Ureter (tissue), 1 donor: Measurements from ENCODE around the gene CPSF6. TPM values are rescaled to one million over a fixed set of nuclear protein-coding genes. Genes with fewer than 3 reads are reported as not detected.
A peak's percentile ranks its signal among the peaks of the same experiment; 100 is the strongest.
"Not testable (repeated sequence)": the region's sequence is repeated elsewhere in the genome, so short reads cannot be mapped to it uniquely, and the experiment has no call there.

Experiments
- DNase-seq: peaks from one replicate; pipeline ENCODE4 v3.0.0-alpha.2; 2020; ENCODE audit warnings: low spot score
- total RNA-seq: library from RNA; stranded (reverse); gene quantifications from one replicate; pipeline ENCODE4 v1.2.4, GENCODE V29; 2023
- donor health status: DM: yes; HTN: yes; CAD: no.

CPSF6 gene
- total RNA-seq, 1 donor from 2014 or later, result 94.0 TPM

DNA sequence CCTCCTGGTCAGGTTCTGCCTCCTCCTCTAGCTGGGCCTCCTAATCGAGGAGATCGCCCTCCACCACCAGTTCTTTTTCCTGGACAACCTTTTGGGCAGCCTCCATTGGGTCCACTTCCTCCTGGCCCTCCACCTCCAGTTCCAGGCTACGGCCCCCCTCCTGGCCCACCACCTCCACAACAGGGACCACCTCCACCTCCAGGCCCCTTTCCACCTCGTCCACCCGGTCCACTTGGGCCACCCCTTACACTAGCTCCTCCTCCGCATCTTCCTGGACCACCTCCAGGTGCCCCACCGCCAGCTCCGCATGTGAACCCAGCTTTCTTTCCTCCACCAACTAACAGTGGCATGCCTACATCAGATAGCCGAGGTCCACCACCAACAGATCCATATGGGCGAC, 19.3 kb downstream of the CPSF6 start:
- DNase-seq, result no peak

DNA sequence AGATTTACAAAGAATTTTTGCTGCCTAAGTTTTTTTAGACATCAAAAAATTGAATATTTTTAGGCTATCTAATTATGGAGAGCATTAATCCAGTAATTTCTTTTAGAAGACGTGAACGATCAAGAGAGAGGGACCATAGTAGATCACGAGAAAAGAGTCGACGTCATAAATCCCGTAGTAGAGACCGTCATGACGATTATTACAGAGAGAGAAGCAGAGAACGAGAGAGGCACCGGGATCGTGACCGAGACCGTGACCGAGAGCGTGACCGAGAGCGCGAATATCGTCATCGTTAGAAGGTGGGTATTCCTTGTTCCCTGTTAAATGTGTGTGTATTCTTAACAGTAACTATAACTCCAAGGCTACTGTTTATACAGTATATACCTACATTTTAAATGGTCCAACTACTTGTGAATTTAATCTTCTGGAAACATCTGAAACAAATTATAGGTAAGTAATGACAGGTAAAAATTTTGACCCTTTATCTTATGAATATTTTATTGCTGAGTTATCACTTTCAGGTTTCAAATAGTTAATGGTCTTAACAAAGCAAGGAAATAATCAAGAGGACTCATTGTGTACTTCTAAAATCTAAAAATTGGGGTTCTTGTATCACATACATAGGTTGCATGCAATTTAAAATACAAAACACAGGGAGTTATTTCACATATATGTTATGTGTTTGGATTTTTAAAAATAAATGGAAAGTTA, 23.1 kb downstream of the CPSF6 start:
- no peak for DNase-seq

DNA sequence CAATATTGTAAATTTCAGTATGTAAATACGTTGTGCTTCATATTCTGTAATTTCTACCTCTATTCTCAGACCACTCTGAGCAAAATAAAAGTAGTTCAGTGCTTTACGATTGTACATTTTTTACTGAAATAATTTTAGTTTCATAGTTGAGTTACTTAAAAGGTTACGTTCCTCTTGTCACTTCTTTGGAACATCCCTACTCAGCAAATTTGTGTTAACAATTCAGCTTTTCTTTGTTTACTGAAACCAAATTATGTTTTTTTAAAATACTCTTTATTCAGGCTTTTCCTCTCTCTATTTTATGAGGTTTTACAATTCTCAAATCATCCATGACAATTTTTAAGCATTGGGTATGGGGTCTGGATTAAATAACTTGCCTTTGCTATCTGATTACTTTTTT, 25.8 kb downstream of the CPSF6 start:
- DNase-seq, result no peak

DNA sequence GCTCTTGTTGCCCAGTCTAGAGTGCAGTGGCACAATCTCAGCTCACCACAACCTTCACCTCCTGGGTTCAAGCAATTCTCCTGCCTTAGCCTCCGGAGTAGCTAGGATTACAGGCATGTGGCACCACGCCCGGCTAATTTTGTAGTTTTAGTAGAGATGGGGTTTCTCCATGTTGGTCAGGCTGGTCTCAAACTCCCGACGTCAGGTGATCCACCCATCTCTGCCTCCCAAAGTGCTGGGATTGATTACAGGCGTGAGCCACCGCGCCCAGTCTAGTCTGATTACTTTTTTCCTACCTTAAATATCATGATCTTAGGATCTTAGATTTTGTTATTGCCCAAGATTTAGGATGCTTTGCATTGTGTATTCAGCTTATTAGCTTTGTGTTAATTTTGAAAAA, 26.3 kb downstream of the CPSF6 start:
- not testable (repeated sequence) for DNase-seq

DNA sequence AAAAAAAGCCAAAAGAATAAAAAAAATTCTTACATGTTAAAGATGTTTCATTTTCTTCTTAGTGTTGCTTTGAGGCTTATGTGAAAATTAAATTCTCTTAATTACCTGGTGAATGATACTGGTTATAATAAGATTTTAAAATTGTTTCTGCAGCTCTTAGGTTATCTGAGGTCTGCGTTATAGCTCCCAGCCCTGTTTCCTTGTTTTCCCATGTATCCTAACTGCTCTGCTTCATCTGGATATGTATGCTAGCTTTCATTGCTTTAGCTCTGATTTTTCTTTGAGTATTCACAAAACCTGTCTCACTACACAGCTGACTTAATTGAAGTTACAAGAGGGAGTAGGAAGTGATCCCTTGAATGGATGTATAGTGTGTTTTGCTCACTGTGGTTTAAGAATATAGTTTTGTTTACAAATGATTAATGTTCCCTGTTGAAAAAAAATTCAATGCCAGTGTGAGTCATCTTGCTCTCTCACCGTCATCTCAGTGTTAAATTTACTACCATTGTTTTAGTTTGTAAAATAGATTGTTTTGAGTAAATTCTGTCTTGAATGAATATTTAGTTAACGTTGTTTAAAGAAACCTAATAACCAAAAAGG, 26.8 kb downstream of the CPSF6 start:
- DNase-seq, result no peak

DNA sequence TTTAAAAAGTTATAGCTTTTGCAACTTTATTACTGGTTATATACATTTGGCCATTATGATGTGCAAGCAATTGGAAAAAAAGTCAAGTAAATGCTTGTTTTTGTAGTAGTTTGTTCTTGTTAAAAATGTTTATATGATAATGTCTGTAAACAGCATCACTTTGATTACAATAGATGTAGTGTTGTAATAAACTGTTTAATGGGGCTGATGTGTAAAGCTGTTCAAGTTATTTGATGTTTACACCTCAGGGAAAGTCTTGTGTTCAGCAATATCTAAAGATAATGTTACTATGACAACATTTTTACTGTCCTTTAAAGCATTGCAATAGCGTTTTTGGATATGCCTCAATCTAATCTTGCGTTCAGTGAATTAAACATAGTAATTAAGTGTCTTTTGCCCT, 30.4 kb downstream of the CPSF6 start:
- no peak for DNase-seq

DNA sequence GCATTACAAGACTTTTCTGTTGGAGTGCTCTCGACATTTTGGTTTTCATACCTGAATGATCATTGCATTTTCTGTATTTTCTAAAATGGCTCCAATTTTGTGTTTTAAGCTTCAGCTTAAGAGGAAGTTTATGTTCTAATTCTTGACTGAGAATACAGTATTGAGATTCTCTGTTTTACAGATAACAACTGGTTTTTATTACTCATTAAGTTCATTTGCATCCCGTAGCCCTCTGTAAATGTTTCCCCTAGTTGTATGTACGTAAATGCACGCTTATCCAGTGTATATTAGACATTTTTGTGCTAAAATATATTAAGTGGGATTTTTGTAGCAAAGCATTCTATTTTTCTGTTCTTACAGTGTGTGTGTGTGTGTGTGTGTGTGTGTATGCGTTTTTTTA, 33.1 kb downstream of the CPSF6 start:
- DNase-seq, result no peak

DNA sequence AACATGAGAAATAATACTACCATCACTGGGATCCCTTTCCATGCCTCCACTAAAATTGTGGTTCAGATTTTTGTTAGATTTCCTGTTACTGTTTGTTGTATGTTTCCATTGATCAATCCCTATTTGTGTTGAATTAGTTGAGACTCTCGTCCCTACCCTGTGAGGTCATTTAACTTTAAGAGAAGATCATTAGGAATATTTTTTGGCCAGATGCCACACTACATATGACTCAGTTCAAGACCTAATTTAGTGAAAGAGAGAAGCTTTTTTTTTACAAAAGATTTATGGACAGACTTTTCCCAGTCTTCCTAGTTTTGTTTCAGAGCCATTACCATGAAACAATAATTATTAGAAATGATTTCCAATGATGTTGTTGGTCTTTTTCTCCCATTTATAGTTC, 35.5 kb downstream of the CPSF6 start:
- no peak for DNase-seq

DNA sequence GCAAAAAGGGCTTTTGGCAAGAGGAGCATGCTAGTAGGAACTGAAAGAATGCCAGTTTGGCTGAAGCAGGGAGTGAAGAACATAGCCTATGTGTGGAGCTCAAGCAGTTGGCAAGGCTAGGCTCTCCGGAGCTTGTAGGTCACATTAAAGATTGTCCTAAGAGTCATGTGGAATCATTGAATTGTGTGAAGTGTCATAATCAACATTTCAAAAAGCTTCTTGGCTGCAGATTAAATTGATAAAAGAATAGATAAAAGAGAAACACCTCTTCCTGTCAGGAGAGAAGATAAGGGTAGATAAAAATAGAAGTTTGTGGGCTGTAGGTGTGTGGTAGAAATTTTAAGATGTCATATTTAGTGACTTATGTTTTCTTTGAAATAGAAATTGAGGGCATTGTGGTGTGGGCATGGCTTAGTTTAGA, 36.1 kb downstream of the CPSF6 start:
- DNase-seq, result no peak

DNA sequence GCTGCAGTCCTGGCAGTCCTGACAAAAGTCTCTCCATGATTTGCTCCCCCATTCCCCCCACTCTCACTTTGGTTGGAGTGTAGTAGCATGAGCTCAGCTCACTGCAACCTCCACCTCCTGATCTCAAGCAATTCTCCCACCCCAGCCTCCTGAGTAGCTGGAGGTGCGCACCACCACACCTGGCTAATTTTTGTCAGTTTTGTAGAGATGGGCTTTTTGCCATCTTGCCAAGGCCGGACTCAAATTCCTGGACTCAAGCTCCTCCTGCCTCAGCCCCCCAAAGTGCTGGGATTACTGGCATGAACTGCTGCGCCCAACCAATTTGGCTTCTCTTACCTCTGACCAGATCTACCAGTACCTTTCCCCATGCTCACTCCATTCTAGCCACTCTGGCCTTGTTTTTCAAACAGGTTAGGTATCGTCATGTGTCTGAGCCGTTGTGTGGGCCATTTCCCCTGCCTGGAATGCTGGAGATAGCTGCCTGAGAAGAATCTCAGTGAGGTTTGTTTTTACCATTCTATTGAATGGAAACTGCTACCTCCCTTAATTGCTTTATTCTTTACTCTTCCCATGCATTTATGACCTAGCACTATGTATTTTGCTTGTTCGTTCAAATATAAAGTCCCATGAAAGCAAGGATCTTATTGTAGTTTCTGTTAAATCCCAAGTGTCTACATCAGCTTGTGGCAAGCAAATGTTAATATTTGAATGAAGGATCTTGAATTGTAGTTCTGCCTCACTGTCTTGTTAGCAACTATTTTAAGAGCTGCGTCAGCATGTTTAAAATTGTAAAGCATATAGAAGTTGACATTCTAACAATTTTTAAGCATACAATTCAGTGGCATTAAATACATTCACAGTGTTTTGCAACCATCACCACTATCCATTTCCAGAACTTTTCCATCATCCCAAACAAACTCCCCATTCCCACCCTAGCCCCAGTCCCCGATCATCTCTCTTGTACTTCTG, 39.7 kb downstream of the CPSF6 start:
- DNase-seq, result no peak

DNA sequence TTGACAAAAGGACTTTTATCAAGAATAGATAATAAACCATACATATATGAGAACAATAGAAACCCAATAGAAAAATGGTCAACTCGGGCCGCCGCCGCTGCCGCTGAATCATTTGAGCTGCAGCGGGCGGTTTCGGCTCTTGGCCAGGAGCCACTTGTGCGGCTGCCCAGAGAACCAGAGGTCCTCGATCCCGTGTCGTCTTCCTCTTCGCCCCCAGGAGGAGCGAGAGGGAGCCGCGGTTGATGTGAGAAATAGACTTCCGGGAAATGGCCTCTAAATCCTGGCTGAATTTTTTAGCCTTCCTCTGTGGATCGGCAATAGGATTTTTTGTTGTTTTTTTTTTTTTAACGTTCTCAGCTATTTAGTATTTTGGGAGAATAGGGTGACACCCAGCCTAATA, 44.8 kb downstream of the CPSF6 start:
- peak; percentile 66 for DNase-seq

DNA sequence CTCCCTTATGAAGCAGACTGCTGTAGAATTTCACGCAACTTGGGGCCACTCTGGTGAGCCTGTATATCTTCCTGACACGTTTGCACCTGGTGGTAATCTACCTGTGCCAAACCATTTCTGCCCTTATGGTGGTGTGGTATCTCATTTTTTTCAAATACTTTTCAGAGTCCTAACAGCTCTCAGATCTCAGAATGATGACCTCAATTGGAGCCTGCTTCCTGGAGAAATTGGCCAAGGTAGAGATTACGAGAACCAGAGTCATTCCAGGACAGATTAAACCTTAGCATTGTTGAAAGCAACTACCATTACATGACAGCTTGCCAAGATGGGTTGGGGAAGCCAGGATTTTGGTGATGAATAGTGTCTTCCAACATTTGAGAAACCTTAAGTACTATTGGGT, 48.2 kb downstream of the CPSF6 start:
- no peak for DNase-seq

DNA sequence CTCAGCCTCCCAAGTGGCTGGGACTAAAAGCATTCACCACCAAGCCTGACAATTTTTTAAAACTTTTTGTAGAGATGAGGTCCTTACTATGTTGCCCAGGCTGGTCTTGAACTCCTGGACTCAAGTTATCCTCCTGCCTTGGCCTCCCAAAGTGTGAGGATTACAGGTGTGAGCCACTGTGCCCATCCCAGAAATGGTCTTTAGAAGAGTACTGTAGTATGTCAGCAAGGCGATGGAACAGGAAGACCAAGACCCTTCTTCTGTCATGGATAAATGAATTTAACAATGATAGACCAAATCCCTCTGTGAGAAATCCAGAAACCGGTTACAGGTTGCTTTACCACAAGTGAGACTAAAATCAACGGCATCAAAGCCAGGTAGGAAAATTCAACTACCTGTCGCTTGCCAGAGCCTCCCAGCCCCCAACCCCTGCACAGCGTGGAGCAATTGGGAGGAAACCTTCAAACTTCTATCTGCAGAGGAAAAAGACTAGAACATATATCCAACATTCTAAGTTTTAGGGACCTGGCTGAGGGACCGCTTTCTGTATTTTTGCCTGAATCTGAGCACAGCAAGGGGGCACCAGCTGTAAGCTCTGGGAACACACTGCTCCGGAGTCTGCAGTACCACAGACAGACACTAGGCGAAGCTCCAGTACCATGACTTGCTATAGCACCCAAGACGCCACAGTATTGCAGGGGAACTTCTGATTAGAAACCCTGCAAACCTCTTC, 51.3 kb downstream of the CPSF6 start:
- peak; percentile 63 for DNase-seq

DNA sequence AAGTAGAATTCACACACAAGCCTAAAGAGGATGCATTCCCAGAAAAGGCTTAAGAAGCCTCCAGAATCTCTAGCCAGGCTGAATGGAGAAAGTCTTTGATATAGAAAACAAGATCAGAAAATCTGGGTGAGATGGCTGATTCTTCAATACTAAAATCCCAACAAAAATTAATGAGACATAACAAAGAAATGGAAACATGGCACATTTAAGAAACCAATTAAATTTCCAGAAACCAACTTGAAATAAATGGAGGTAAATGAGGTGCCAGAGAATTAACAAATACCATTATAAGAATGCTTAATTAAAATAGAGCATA, 51.9 kb downstream of the CPSF6 start:
- DNase-seq, result no peak

DNA sequence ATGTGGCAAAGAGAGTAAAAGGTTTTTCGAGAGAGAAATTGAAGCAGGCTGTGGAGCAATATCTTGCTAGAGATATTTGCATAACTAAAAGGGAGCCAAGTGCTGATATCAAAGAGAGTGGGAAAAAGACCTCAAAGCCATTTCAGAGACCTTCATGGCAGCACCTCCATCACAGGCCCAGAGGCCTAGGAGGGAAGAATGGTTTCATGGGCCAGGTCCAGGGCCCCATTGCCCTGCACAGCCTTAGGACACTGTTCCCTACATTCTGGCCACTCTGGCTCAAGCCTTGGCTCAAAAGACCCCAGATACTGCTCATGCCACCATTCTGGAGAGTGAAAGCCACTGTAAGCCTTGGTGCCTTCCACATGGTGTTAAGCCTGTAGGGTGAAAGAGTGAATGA, 58.8 kb downstream of the CPSF6 start:
- no peak for DNase-seq

DNA sequence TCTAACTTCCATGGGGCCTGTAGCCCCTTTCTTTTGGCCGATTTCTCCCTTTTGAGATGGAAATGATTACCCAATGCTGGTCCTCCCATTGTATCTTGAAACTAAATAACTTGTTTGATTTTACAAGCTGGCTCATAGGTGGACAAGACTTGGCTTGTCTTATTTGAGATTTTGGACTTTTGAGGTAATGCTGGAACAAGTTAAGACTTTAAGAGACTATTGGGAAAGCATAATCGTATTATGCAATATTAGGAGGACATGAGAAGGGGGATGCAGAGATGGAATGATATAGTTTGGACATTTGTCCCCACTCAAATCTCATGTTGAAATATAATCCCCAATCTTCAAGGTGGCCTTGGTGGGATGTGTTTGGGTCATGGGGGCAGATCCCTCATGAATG, 59.6 kb downstream of the CPSF6 start:
- no peak for DNase-seq

DNA sequence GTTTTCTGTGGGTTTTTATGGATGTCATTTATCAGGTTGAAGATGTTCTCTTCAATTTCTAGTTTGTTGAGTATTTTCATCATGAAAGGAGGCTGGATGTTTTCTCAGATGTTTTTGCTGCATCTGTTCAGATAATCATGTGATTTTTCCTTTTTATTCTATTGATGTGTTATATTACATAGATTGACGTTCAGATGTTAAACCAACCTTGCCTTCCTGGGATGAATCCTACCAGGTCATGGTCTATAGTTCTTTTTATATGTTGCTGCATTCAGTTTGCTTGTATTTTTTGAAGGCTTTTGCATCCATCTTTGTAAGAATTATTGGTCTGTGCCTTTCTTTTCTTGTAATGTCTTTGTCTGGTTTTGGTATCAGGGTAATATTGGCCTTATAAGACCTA, 64.9 kb downstream of the CPSF6 start:
- DNase-seq, result no peak

DNA sequence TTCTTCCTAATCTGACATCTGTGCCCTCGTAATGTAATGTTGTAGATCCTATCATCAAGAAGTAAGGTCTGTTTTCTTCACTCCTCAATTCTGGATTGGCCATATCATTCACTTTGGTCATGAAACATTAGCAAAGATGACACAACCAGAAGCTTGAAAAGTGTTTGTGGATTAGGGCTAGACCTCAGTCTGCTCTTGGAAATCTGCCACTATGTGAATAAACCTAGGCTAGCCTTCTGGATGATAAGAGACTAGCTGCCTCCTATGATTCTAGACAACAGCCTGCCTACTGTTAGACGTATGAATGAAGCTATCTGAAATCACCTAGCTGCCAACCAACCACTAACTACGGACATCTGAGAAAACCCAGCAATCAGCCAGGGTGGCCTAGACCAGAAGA, 70.1 kb downstream of the CPSF6 start:
- DNase-seq, result no peak

DNA sequence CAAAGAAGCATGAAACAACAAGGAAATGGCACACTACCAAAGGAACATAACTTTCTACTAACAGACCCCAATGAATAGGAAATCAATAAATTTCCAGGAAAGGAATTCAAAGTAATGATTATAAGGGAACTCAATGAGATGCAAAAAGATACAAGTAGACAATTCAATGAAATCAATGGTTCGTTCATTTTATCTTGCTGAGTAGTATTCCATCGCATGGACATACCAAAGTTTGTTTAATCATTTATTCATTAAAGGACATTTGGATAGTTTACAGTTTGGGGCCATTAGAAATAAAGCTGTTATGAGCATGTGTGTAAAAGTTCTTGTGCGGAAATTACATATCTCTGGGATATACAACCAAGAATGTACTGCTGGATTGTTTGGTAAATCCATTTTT, 73.8 kb downstream of the CPSF6 start:
- no peak for DNase-seq

DNA sequence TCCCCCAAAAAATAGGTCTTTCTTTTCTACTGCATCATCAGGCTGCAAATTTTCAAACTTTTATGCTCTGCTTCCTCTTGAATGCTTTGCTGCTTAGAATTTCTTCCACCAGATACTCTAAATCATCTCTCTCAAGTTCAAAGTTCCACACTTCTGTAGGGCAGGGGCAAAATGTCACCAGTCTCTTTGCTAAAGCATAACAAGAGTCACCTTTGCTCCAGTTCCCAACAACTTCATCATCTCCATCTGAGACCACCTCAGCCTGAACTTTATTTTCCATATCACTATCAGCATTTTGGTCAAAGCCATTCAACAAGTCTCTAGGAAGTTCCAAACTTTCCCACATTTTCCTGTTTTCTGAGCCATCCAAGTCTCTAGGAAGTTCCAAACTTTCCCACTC, 77.4 kb downstream of the CPSF6 start:
- not testable (repeated sequence) for DNase-seq

DNA sequence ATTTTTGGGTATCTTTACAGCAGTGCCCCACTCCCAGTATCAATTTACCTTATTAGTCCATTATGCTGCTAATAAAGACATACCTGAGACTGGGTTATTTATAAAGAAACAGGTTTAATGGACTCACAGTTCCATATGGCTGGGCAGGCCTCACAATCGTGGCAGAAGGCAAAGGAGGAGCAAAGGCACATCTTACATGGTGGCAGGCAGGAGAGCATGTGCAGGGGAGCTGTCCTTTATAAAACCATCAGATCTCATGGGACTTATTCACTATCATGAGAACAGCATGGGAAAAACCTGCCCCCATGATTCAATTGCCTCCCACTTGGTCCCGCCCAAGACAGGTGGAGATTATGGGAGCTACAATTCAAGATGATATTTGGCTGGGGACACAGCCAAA, 77.9 kb downstream of the CPSF6 start:
- DNase-seq, result not testable (repeated sequence)

DNA sequence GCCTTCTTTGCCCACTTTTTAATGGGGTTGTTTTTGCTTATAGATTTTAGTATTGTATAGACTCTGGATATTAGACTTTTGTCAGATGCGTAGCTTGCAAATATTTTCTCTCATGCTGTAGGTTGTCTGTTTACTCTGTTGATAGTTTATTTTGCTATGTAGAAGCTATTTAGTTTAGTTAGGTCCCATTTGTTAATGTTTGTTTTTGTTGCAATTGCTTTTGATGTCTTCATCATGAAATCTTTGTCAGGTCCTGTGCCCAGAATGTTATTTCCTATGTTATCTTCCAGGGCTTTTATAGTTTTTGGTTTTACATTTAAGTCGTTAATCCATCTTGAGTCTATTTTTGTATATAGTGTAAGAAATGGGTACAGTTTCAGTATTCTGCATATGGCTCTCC, 78.9 kb downstream of the CPSF6 start:
- DNase-seq, result no peak
